ENCODE results near the gene GPR15LG. TPM values are rescaled to one million over a fixed set of nuclear protein-coding genes. Genes with fewer than 3 reads are reported as not detected.
"Not testable (repeated sequence)": the region's sequence is repeated elsewhere in the genome, so short reads cannot be mapped to it uniquely, and the experiment has no call there.

GPR15LG gene
- total and polyA plus RNA-seq, 9 donors: 0.31 to 3.6 TPM; not detected in 7

- 71 to 75% (median 73%) methylated on average over 8 of the region's 8 CpGs for WGBS, 3 donors
- Histone ChIP-seq H3K27me3 (no peaks in the 10 kb centered on the region), H3K4me3 (no peak overlapping the region), H3K27ac (no peak overlapping the region), H3K4me1 (ENCODE audit: insufficient read depth) (no peaks in the 10 kb centered on the region), H3K9me3 (no peaks in the 10 kb centered on the region), H3K36me3 (no peaks in the 10 kb centered on the region)
- intact Hi-C loops (cut with DNase I): no loop called here
- TF ChIP-seq POLR2A (IDR thresholded peaks at IDR 0.05) (no peak), EP300 (IDR thresholded peaks at IDR 0.05) (no peak), CTCF (IDR thresholded peaks at IDR 0.05) (no peak)
- DNase-seq: no peak
These were observed 4.0 kb downstream of the GPR15LG start for GRCh38 chr10:84177541-84178141.

- Histone ChIP-seq H3K27me3 (no peaks in the 10 kb centered on the region), H3K36me3 (no peaks in the 10 kb centered on the region), H3K9me3 (no peaks in the 10 kb centered on the region), H3K4me3 (no peak overlapping the region), H3K27ac (no peak overlapping the region), H3K4me1 (ENCODE audit: insufficient read depth) (no peaks in the 10 kb centered on the region)
- intact Hi-C loops (cut with DNase I): no loop called here
- DNase-seq: no peak
- TF ChIP-seq POLR2A (IDR thresholded peaks at IDR 0.05) (no peak), EP300 (IDR thresholded peaks at IDR 0.05) (no peak), CTCF (IDR thresholded peaks at IDR 0.05) (no peak)
- WGBS, 3 donors: 92 to 96% (median 94%) methylated on average over 3 of the region's 3 CpGs
These were observed 4.6 kb downstream of the GPR15LG start for GRCh38 chr10:84178160-84178609.

- Histone ChIP-seq H3K27ac (no peak overlapping the region), H3K4me1 (ENCODE audit: insufficient read depth) (no peaks in the 10 kb centered on the region), H3K36me3 (no peaks in the 10 kb centered on the region), H3K9me3 (no peaks in the 10 kb centered on the region), H3K4me3 (no peak overlapping the region), H3K27me3 (no peaks in the 10 kb centered on the region)
- no peak for TF ChIP-seq CTCF (IDR thresholded peaks at IDR 0.05)
- no peak for TF ChIP-seq EP300 (IDR thresholded peaks at IDR 0.05)
- no peak for TF ChIP-seq POLR2A (IDR thresholded peaks at IDR 0.05)
- intact Hi-C loops (cut with DNase I): no loop called here
- 64 to 67% (median 64%) methylated on average over 12 of the region's 12 CpGs for WGBS, 3 donors
- no peak for DNase-seq
These were observed 5.6 kb downstream of the GPR15LG start for GRCh38 chr10:84179059-84179710.

- H3K9me3 ChIP-seq; DNase-seq; H3K27ac ChIP-seq; H3K27me3 ChIP-seq; intact Hi-C loops (cut with DNase I); H3K4me3 ChIP-seq; H3K4me1 ChIP-seq (ENCODE audit: insufficient read depth); H3K36me3 ChIP-seq: not testable (repeated sequence)
- WGBS, 3 donors: 88 to 95% (median 95%) methylated on average over 17 to 20 of the region's 22 CpGs
These were observed 6.8 kb downstream of the GPR15LG start for GRCh38 chr10:84180386-84180785.

GRCh38 chr10:84181631-84182030 lies 8.0 kb downstream of the GPR15LG start:
- 85 to 93% (median 92%) methylated on average over 5 of the region's 5 CpGs for WGBS, 3 donors
- Histone ChIP-seq H3K27me3 (no peaks in the 10 kb centered on the region), H3K4me1 (ENCODE audit: insufficient read depth) (no peaks in the 10 kb centered on the region), H3K36me3 (no peaks in the 10 kb centered on the region), H3K27ac (no peak overlapping the region), H3K9me3 (no peaks in the 10 kb centered on the region), H3K4me3 (no peak overlapping the region)
- DNase-seq: no peak
- TF ChIP-seq POLR2A (IDR thresholded peaks at IDR 0.05) (no peak), CTCF (IDR thresholded peaks at IDR 0.05) (no peak), EP300 (IDR thresholded peaks at IDR 0.05) (no peak)
- intact Hi-C loops (cut with DNase I): no loop called here
